Upper lobe of left lung (tissue), 4 donors: ENCODE measurements around the gene GAPDHS.

Source experiments
- CTCF ChIP-seq, 6 experiments: fragments of 450-650 bp in 4 of 6; fragments of 200-600 bp in 2 of 6; sonication (generic) in 2 of 6; IDR thresholded peaks; one replicate each; pipeline ENCODE4 v1.5.1; 2016 to 2019; ENCODE audit warnings: antibody characterized with exemption in 6 of 6
- POLR2A ChIP-seq, 4 donors: fragments of 450-650 bp; IDR thresholded peaks; one replicate each; pipeline ENCODE4 v1.5.1; 2016 to 2017; ENCODE audit warnings: antibody characterized with exemption in 4 of 4, mild to moderate bottlenecking in 2 of 4

- TF ChIP-seq POLR2A (IDR thresholded peaks at IDR 0.05) (no peak), CTCF (IDR thresholded peaks at IDR 0.05) (no peak)
Measured at GRCh38 chr19:35559781-35560180, 26.5 kb downstream of the GAPDHS start.
